ENCODE results near the gene ABCA7. TPM values are rescaled to one million over a fixed set of nuclear protein-coding genes. Genes with fewer than 3 reads are reported as not detected.

The ABCA7 gene
- total RNA-seq, 2 donors from 2014 or later = 33.7 to 87.3 TPM

Small RNAs within 50 kb of the gene (small RNA-seq; reads per million reads assigned to genes)
- gene RNU6-2 = not detected

Other genes with a start within 250 kb of the ABCA7 start
- gene PTBP1, start 242.7 kb upstream of the ABCA7 start, total RNA-seq = 100 to 1,000 TPM in 1 of 2 donors, 10 to 100 TPM in 1; 78.9 to 100 TPM
- gene PLPPR3, start 218.2 kb upstream of the ABCA7 start, total RNA-seq = not detected
- under 1 TPM in 1 of 2 donors, not detected in 1; 0.26 TPM for gene AZU1, start 212.3 kb upstream of the ABCA7 start, total RNA-seq
- gene PRTN3, start 199.1 kb upstream of the ABCA7 start, total RNA-seq = under 1 TPM in 1 of 2 donors, not detected in 1; 0.99 TPM
- not detected for gene ELANE, start 187.8 kb upstream of the ABCA7 start, total RNA-seq
- gene CFD, start 180.4 kb upstream of the ABCA7 start, total RNA-seq = 100 to 1,000 TPM; 134 to 825 TPM
- gene MED16, start 146.9 kb upstream of the ABCA7 start, total RNA-seq = 10 to 100 TPM; 35.0 to 49.8 TPM
- not detected for gene RNU6-9, start 146.6 kb upstream of the ABCA7 start, total RNA-seq
- gene R3HDM4, start 126.9 kb upstream of the ABCA7 start, total RNA-seq = 10 to 100 TPM; 11.2 to 34.0 TPM
- 1 to 10 TPM in 1 of 2 donors, not detected in 1; 3.3 TPM for gene KISS1R, start 122.8 kb upstream of the ABCA7 start, total RNA-seq
- 1 to 10 TPM; 3.1 to 5.9 TPM for gene ARID3A, start 114.1 kb upstream of the ABCA7 start, total RNA-seq
- 10 to 100 TPM; 15.3 to 53.1 TPM for gene WDR18, start 55.8 kb upstream of the ABCA7 start, total RNA-seq
- under 1 TPM in 1 of 2 donors, not detected in 1; 0.26 TPM for gene GRIN3B, start 39.7 kb upstream of the ABCA7 start, total RNA-seq
- 100 to 1,000 TPM; 142 to 306 TPM for gene TMEM259, start 19.0 kb upstream of the ABCA7 start, total RNA-seq
- not detected for gene RNU6-2, start 18.6 kb upstream of the ABCA7 start, total RNA-seq
- 10 to 100 TPM; 30.7 to 42.5 TPM for gene CNN2, start 13.5 kb upstream of the ABCA7 start, total RNA-seq
- 10 to 100 TPM; 13.2 to 23.4 TPM for gene ARHGAP45, start 27.1 kb downstream of the ABCA7 start, total RNA-seq
- gene POLR2E, start 55.3 kb downstream of the ABCA7 start, total RNA-seq = 10 to 100 TPM; 24.9 to 78.1 TPM
- 100 to 1,000 TPM; 152 to 157 TPM for gene GPX4, start 63.9 kb downstream of the ABCA7 start, total RNA-seq
- gene SBNO2, start 134.2 kb downstream of the ABCA7 start, total RNA-seq = 10 to 100 TPM; 14.0 to 30.7 TPM
- 10 to 100 TPM; 49.0 to 68.6 TPM for gene STK11, start 165.7 kb downstream of the ABCA7 start, total RNA-seq
- gene CBARP, start 197.9 kb downstream of the ABCA7 start, total RNA-seq = under 1 TPM; 0.33 to 0.78 TPM
- gene ATP5F1D, start 201.6 kb downstream of the ABCA7 start, total RNA-seq = 100 to 1,000 TPM; 156 to 157 TPM
- gene MIDN, start 208.5 kb downstream of the ABCA7 start, total RNA-seq = 10 to 100 TPM; 36.3 to 43.5 TPM
- 100 to 1,000 TPM; 582 to 630 TPM for gene CIRBP, start 229.2 kb downstream of the ABCA7 start, total RNA-seq
- gene FAM174C, start 235.4 kb downstream of the ABCA7 start, total RNA-seq = 10 to 100 TPM; 48.0 to 63.9 TPM
- gene EFNA2, start 245.8 kb downstream of the ABCA7 start, total RNA-seq = not detected